Panc1 (cell line): Measurements from ENCODE around the gene FBXO9. TPM values are rescaled to one million over a fixed set of nuclear protein-coding genes. Genes with fewer than 3 reads are reported as not detected.

Experiments used
- ATAC-seq: fragments of 200-7000 bp; cut with Tn5 transposase; 2 replicates; pipeline ENCODE4 v1.9.1; 2020; ENCODE audit warnings: mild to moderate bottlenecking, moderate library complexity
- BruUV-seq: library from RNA; stranded (reverse); fragments of 400-500 nt; replicated peaks from 2 replicates; lab custom pipeline; 2021; lab: Mats Ljungman, UMichigan
- CTCF ChIA-PET: fragments of 300-600 bp; sonication (Branson Sonifier 250); formaldehyde crosslinking; loops from one replicate; lab custom pipeline; 2022; ENCODE audit warnings: antibody characterized with exemption; lab: Charles Lee
- POLR2A ChIA-PET: fragments of 300-600 bp; sonication (Branson Sonifier 250); formaldehyde crosslinking; loops from one replicate; lab custom pipeline; 2022; ENCODE audit warnings: antibody characterized with exemption; lab: Charles Lee
- DNase-seq: peaks from one replicate; pipeline ENCODE4 v3.0.0-alpha.2; 2010; ENCODE audit warnings: low read depth, low spot score
- H3K27ac ChIP-seq: 2 replicates; pipeline ENCODE4 v1.5.1; 2011; ENCODE audit warnings: mild to moderate bottlenecking, low read length, inconsistent platforms
- H3K27me3 ChIP-seq: fragments of 200-500 bp; sonication (Bioruptor generic); 2 replicates; pipeline ENCODE4 v1.6.0; 2014; ENCODE audit warnings: low read length, inconsistent platforms; ENCODE audit not compliant: control insufficient read depth, insufficient read depth
- H3K36me3 ChIP-seq: fragments of 200-500 bp; sonication (Bioruptor generic); 2 replicates; pipeline ENCODE4 v1.5.1; 2014; ENCODE audit warnings: inconsistent platforms, mild to moderate bottlenecking, low read length, moderate library complexity; ENCODE audit not compliant: control insufficient read depth, insufficient read depth
- H3K4me1 ChIP-seq: 2 replicates; pipeline ENCODE4 v1.5.1; 2011; ENCODE audit warnings: inconsistent platforms, mild to moderate bottlenecking, low read length, moderate library complexity; ENCODE audit not compliant: control insufficient read depth, insufficient read depth
- H3K4me3 ChIP-seq, 2 experiments: 2 replicates each; pipeline ENCODE4 v1.5.1; 2011 to 2012; ENCODE audit warnings: low read depth in 2 of 2, low read length in 2 of 2, mild to moderate bottlenecking in 2 of 2, inconsistent platforms in 1 of 2, moderate library complexity in 1 of 2
- H3K9me3 ChIP-seq: fragments of 200-500 bp; sonication (Bioruptor generic); 2 replicates; pipeline ENCODE4 v1.5.1; 2014; ENCODE audit warnings: low read depth, mild to moderate bottlenecking, inconsistent platforms, low read length, moderate library complexity; ENCODE audit not compliant: control insufficient read depth, insufficient read depth
- POLR2AphosphoS5 ChIP-seq: IDR thresholded peaks from 2 replicates; pipeline ENCODE4 v1.6.1; 2012; ENCODE audit warnings: mild to moderate bottlenecking, low read depth, low read length, moderate library complexity
- SIN3A ChIP-seq: IDR thresholded peaks from 2 replicates; pipeline ENCODE4 v1.6.1; 2012; ENCODE audit warnings: low read depth, mild to moderate bottlenecking, low read length, moderate library complexity, borderline replicate concordance; ENCODE audit not compliant: insufficient read depth
- TCF7L2 ChIP-seq: IDR thresholded peaks from 2 replicates; pipeline ENCODE4 v1.6.1; 2011; ENCODE audit warnings: mild to moderate bottlenecking, low read depth, low read length, inconsistent platforms
- in situ Hi-C: cut with HindIII; loops from 2 replicates; pipeline ENCODE4 v1.10.0; 2016; ENCODE audit warnings: low sequenced_read_pairs, low pct_unique_long_range_greater_than_20kb
- intact Hi-C: fragments of 100-400 bp; cut with micrococcal nuclease; formaldehyde crosslinking; loops from one replicate; pipeline ENCODE4 v1.10.0; 2022; ENCODE audit not compliant: unreplicated experiment
- total RNA-seq: library from RNA; stranded (reverse); gene quantifications from one replicate; pipeline ENCODE4 v1.2.1, GENCODE V29; 2021; ENCODE audit not compliant: unreplicated experiment
- TF ChIP-seq, protein P1 (sequence below), 2 experiments: IDR thresholded peaks; 2 replicates each; pipeline ENCODE4 v1.6.1; 2011 to 2012; ENCODE audit warnings: low read depth in 2 of 2, control low read depth in 1 of 2, low read length in 1 of 2, mild to moderate bottlenecking in 1 of 2, moderate library complexity in 1 of 2; ENCODE audit not compliant: insufficient read depth in 1 of 2
- TF ChIP-seq, protein P2 (sequence below): fragments of 450-650 bp; IDR thresholded peaks from 2 replicates; pipeline ENCODE4 v1.5.1; 2017; ENCODE audit warnings: mild to moderate bottlenecking

The FBXO9 gene
- total RNA-seq, 1 experiment from 2014 or later: 60.0 TPM

DNA sequence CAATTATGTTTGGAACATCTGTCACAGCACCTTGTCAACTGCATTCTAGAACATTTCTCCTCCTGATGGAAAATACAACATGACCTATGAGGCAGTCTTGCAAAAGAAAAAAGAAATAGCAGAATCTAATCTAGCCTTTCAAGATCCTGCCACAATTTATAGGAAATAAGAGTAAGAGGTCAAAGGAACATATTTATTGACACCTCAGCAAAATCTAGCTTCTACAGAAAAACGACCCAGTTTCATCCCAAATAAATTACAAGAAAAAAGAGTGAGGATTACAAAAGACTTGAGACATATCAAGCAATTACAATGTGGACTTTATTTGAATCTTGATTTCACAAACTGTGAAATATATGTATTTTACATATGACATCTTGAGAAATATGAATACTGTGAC is 4.2 kb downstream of the FBXO9 start:
- DNase-seq (no peak), ATAC-seq (no peak)
- Histone ChIP-seq H3K36me3 (peaks cover 16% of the 10 kb centered on the region), H3K4me3 (no peak overlapping the region), H3K9me3 (no peaks in the 10 kb centered on the region), H3K4me1 (0 out of 2 replicates have a peak, but pooled peaks cover 6% of the 10 kb centered on the region), H3K27me3 (no peaks in the 10 kb centered on the region), H3K27ac (no peak overlapping the region)
- intact Hi-C loops: no loop called here
- ChIA-PET CTCF (no interaction called here), POLR2A (no interaction called here)
- in situ Hi-C loops: no loop called here
- TF ChIP-seq POLR2AphosphoS5 (no peak), SIN3A (no peak), TCF7L2 (no peak)
- TF ChIP-seq, protein P1, sequence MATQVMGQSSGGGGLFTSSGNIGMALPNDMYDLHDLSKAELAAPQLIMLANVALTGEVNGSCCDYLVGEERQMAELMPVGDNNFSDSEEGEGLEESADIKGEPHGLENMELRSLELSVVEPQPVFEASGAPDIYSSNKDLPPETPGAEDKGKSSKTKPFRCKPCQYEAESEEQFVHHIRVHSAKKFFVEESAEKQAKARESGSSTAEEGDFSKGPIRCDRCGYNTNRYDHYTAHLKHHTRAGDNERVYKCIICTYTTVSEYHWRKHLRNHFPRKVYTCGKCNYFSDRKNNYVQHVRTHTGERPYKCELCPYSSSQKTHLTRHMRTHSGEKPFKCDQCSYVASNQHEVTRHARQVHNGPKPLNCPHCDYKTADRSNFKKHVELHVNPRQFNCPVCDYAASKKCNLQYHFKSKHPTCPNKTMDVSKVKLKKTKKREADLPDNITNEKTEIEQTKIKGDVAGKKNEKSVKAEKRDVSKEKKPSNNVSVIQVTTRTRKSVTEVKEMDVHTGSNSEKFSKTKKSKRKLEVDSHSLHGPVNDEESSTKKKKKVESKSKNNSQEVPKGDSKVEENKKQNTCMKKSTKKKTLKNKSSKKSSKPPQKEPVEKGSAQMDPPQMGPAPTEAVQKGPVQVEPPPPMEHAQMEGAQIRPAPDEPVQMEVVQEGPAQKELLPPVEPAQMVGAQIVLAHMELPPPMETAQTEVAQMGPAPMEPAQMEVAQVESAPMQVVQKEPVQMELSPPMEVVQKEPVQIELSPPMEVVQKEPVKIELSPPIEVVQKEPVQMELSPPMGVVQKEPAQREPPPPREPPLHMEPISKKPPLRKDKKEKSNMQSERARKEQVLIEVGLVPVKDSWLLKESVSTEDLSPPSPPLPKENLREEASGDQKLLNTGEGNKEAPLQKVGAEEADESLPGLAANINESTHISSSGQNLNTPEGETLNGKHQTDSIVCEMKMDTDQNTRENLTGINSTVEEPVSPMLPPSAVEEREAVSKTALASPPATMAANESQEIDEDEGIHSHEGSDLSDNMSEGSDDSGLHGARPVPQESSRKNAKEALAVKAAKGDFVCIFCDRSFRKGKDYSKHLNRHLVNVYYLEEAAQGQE (IDR thresholded peaks at IDR 0.05; ENCODE audit: insufficient read depth in 1 of 2, low read depth in 2 of 2, low read length in 1 of 2): no peak
- TF ChIP-seq, protein P2, sequence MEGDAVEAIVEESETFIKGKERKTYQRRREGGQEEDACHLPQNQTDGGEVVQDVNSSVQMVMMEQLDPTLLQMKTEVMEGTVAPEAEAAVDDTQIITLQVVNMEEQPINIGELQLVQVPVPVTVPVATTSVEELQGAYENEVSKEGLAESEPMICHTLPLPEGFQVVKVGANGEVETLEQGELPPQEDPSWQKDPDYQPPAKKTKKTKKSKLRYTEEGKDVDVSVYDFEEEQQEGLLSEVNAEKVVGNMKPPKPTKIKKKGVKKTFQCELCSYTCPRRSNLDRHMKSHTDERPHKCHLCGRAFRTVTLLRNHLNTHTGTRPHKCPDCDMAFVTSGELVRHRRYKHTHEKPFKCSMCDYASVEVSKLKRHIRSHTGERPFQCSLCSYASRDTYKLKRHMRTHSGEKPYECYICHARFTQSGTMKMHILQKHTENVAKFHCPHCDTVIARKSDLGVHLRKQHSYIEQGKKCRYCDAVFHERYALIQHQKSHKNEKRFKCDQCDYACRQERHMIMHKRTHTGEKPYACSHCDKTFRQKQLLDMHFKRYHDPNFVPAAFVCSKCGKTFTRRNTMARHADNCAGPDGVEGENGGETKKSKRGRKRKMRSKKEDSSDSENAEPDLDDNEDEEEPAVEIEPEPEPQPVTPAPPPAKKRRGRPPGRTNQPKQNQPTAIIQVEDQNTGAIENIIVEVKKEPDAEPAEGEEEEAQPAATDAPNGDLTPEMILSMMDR: no peak
- no TSS peak for BruUV-seq

DNA sequence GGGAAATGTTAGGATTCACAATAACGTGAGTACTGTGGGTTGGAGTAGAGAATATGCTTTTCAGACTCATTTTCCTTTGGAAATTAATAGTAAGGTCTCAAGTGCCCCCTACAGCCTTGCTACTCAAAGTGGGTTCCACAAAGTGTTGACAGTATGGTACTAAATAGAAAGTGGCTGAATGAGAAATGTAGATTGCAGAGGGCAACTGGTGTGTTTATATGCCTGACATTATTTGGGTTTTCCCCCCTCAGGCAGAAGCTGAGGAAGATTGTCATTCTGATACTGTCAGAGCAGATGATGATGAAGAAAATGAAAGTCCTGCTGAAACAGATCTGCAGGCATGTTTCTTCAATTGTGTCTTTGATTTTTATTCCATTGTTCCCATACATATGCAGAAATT is 5.6 kb downstream of the FBXO9 start:
- Histone ChIP-seq H3K4me1 (0 out of 2 replicates have a peak, but pooled peaks cover 6% of the 10 kb centered on the region), H3K4me3 (no peak overlapping the region), H3K27me3 (no peaks in the 10 kb centered on the region), H3K9me3 (no peaks in the 10 kb centered on the region), H3K27ac (no peak overlapping the region), H3K36me3 (peaks cover 19% of the 10 kb centered on the region)
- intact Hi-C loops: no loop called here
- ChIA-PET POLR2A (no interaction called here), CTCF (no interaction called here)
- TF ChIP-seq POLR2AphosphoS5 (no peak), TCF7L2 (no peak), SIN3A (no peak)
- TF ChIP-seq, protein P2: no peak; the same call in 1 of the 2 replicates
- TF ChIP-seq, protein P1 (IDR thresholded peaks at IDR 0.05; ENCODE audit: insufficient read depth in 1 of 2, low read depth in 2 of 2, low read length in 1 of 2): no peak
- in situ Hi-C loops: no loop called here
- BruUV-seq: no TSS peak
- no peak for DNase-seq
- no peak for ATAC-seq
